ENCODE results near the gene IRF5. TPM values are rescaled to one million over a fixed set of nuclear protein-coding genes. Genes with fewer than 3 reads are reported as not detected.

The IRF5 gene
- total RNA-seq, 2 donors from 2014 or later = 6.0 to 10.6 TPM

DNA sequence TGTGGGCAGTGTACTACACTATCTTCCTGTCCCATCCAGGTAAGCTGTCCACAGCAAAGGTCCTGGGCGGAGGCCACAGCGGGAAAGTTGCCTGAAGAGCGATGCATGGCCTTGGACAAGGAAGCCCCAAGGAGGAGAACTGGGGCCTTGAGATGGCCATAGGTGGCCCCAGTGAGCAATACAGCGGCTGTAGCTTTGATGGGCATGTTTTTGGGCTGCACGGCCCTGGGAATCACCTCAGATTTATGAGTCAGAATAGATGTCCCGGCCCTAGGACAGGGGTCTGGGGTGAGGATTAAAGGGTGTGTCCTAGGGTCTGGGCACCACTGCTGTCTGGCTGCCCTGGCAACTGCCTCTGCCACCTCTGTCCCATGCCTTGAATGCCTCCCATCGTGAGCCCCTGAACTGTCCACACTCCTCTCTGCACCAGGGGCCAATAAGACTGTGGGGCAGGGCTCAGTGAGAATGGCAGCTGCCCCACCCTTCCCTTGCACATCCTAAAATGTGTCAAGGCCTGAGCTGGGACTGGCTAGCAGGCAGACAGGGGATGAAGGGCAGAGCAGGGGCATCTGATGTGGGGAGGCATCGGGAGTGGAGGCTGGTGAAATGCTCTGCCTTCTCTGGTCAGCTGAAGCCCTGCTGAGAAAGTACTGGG is 9.4 kb upstream of the IRF5 start:
- TF ChIP-seq POLR2A (IDR thresholded peaks at IDR 0.05) (no peak), POLR2AphosphoS5 (IDR thresholded peaks at IDR 0.05) (no peak)
- TF ChIP-seq, protein P1, sequence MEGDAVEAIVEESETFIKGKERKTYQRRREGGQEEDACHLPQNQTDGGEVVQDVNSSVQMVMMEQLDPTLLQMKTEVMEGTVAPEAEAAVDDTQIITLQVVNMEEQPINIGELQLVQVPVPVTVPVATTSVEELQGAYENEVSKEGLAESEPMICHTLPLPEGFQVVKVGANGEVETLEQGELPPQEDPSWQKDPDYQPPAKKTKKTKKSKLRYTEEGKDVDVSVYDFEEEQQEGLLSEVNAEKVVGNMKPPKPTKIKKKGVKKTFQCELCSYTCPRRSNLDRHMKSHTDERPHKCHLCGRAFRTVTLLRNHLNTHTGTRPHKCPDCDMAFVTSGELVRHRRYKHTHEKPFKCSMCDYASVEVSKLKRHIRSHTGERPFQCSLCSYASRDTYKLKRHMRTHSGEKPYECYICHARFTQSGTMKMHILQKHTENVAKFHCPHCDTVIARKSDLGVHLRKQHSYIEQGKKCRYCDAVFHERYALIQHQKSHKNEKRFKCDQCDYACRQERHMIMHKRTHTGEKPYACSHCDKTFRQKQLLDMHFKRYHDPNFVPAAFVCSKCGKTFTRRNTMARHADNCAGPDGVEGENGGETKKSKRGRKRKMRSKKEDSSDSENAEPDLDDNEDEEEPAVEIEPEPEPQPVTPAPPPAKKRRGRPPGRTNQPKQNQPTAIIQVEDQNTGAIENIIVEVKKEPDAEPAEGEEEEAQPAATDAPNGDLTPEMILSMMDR (IDR thresholded peaks at IDR 0.05) = no peak
- intact Hi-C loops (cut with DNase I) = no loop called here
- no peak for DNase-seq (ENCODE audit: low spot score)
- Histone ChIP-seq H3K9me3 (no peaks in the 10 kb centered on the region), H3K4me3 (no peak overlapping the region), H3K4me1 (replicated peaks) (no peaks in the 10 kb centered on the region), H3K27ac (no peak overlapping the region), H3K36me3 (no peaks in the 10 kb centered on the region), H3K27me3 (replicated peaks; ENCODE audit: insufficient read depth) (no peaks in the 10 kb centered on the region)
- 94% methylated on average over 8 of the region's 8 CpGs for WGBS

DNA sequence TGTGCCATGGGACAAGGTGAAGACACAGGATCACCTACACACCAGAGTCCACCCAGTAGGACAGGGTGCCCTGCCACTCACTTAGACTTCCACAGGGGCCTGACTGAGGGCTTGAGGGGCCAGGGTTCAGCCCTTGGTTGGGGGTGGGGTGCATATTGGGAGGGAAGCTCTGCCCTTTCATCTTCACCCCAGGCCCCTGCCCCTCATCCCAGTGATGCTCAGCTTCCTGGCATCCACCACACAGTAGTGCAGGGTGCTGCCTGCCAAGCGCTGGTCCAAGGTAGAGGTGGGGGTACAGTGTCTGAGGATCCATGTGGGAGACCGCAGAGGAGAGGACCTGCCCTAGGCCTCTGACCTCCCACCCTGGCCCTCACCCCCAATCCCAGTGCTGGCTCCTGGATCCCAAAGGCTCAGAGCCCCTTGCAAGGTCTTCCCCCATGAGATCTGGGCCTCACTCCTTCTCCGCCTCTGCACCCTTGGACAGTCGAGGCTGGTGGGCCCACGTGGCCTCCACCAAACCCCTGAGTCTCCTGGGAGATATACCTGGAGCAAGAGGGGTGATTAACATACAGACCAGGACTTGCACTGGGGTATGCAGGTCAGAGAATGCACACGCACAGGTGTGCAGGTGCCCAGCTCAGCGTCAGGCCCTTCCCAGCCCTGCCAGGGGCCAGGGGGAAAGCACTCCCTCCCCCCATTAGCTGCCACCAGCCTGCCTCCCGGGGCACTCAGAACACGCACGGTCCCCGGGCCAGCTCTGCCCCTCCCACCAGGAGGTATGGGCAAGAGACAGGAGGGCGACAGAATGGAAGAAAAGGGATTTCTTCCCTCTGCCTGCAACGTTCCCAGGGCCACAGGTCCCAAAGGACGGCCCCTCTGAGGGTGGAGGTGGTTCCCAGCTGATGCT is 8.6 kb upstream of the IRF5 start:
- no peaks in the 10 kb centered on the region for H3K9me3 ChIP-seq
- WGBS = 79% methylated on average over 14 of the region's 14 CpGs

DNA sequence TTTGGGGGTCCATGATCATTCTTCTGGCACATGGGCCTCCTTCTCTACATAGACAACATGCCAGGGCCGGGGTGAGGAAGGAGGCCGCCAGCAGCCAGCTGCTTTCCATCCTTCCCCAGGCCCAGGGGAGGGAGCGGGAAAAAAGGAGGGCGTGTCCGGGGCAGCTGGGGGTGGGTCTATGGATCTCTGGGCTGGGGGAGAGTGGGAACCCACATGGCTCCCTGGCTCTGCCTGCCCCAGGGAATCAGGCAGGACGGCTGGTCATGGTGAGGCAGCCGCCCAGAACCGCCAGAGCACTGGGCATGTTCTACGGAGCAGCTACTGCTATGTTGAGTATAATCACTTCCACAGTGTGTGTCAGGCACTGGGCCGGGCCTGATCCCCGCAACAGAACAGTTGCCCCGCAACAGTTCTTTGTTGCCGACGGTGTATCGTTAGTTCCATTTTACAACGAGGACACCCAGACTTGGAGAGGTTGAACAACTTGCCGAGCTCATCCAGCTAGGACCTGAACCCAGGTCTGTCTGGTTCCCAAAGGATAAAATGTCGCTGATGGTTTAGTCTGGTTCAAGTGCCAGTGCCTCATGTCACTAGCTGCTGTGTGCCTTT is 6.4 kb upstream of the IRF5 start:
- Histone ChIP-seq H3K4me3 (no peak overlapping the region), H3K36me3 (no peaks in the 10 kb centered on the region), H3K9me3 (no peaks in the 10 kb centered on the region), H3K4me1 (replicated peaks) (no peaks in the 10 kb centered on the region), H3K27ac (no peak overlapping the region), H3K27me3 (replicated peaks; ENCODE audit: insufficient read depth) (no peaks in the 10 kb centered on the region)
- TF ChIP-seq POLR2AphosphoS5 (IDR thresholded peaks at IDR 0.05) (no peak), POLR2A (IDR thresholded peaks at IDR 0.05) (no peak)
- TF ChIP-seq, protein P1 (IDR thresholded peaks at IDR 0.05) = no peak
- whole genome bisulfite sequencing = 91% methylated on average over 18 of the region's 18 CpGs
- intact Hi-C loops (cut with DNase I) = no loop called here
- DNase-seq (ENCODE audit: low spot score) = no peak

More for the DNA sequence above, 8.6 kb upstream of the IRF5 start:
- no peak overlapping the region for H3K4me3 ChIP-seq
- intact Hi-C loops (cut with DNase I) = no loop called here
- H3K36me3 ChIP-seq = no peaks in the 10 kb centered on the region
- no peak for DNase-seq (ENCODE audit: low spot score)
- H3K27ac ChIP-seq = no peak overlapping the region
- no peaks in the 10 kb centered on the region for H3K4me1 ChIP-seq (replicated peaks)
- no peaks in the 10 kb centered on the region for H3K27me3 ChIP-seq (replicated peaks; ENCODE audit: insufficient read depth)
- TF ChIP-seq POLR2AphosphoS5 (IDR thresholded peaks at IDR 0.05) (no peak), POLR2A (IDR thresholded peaks at IDR 0.05) (no peak)
- TF ChIP-seq, protein P1 (IDR thresholded peaks at IDR 0.05) = no peak

DNA sequence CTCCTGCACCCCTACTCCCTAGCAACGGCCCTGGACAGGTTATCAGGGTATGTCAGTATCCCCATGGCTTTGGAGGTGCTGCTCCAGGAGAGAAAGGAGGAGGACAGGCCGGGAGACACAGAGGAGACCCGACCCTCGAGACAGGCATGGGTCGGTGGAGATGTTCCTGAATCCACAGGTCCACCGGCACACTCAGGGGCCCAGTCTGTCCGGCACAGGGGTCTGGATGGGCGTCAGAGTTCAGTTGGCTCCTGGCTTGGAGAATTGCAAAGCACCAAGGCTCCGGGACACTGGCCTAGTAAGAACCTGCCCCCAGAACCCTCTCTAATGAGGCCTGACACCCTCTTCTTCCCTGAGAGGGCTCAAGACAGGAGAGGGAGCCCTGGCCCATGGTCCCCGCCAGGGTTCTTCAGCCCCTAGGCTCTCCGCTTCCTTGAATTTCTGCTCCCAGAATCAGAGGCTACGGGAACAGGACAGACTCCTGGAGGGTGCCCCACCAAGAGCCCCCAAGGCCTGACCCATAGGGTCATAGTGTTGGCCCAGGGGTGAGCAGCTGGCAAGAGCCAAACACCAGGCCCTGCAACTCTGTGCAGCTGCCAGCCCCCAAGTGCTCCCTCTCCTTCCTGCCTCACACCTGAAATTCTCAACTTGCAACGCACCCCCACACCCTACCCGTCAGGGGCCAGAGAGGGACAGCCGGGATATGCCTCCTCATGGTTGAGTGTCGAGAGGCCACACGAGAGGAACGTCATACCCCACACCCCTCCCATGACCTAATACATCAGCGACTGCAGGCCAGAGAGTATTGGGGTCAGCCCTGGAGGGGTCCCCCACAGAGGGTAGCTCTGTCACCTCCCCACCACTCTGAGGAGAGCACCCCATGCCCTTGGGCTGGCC is 5.5 kb upstream of the IRF5 start:
- H3K27me3 ChIP-seq (replicated peaks; ENCODE audit: insufficient read depth) = no peaks in the 10 kb centered on the region
- H3K4me1 ChIP-seq (replicated peaks) = no peaks in the 10 kb centered on the region
- intact Hi-C loops (cut with DNase I) = no loop called here
- H3K9me3 ChIP-seq = no peaks in the 10 kb centered on the region
- DNase-seq (ENCODE audit: low spot score) = no peak
- H3K27ac ChIP-seq = no peak overlapping the region
- TF ChIP-seq, protein P1 (IDR thresholded peaks at IDR 0.05) = no peak
- no peak for TF ChIP-seq POLR2AphosphoS5 (IDR thresholded peaks at IDR 0.05)
- TF ChIP-seq POLR2A (IDR thresholded peaks at IDR 0.05) = no peak
- no peak overlapping the region for H3K4me3 ChIP-seq
- WGBS = 92% methylated on average over 19 of the region's 19 CpGs
- no peaks in the 10 kb centered on the region for H3K36me3 ChIP-seq
